ENCODE measurements around the gene CMTM2.

DNA sequence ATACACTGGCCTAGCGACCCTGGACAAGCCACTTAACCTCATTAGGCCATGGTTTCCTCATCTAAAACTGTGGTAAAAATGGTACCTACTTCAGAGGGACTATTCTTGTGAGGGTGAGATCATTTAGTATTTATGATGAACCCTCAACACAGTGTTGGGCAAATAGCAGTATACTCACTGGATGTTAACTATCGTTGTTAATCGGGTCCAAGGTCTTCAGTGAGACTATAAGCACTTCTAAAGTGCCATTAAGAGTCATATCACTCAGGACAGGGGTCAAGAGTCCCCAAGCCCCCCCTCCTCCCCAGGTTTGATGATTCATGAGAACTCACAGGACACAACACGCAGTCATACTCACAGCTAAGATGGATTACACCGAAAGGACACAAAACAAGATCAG lies 40.4 kb upstream of the CMTM2 start:
- no peak for TF ChIP-seq POLR2A (IDR thresholded peaks at IDR 0.05)
- TF ChIP-seq, protein P1, sequence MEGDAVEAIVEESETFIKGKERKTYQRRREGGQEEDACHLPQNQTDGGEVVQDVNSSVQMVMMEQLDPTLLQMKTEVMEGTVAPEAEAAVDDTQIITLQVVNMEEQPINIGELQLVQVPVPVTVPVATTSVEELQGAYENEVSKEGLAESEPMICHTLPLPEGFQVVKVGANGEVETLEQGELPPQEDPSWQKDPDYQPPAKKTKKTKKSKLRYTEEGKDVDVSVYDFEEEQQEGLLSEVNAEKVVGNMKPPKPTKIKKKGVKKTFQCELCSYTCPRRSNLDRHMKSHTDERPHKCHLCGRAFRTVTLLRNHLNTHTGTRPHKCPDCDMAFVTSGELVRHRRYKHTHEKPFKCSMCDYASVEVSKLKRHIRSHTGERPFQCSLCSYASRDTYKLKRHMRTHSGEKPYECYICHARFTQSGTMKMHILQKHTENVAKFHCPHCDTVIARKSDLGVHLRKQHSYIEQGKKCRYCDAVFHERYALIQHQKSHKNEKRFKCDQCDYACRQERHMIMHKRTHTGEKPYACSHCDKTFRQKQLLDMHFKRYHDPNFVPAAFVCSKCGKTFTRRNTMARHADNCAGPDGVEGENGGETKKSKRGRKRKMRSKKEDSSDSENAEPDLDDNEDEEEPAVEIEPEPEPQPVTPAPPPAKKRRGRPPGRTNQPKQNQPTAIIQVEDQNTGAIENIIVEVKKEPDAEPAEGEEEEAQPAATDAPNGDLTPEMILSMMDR (IDR thresholded peaks at IDR 0.05) = no peak
- no peak for TF ChIP-seq POLR2AphosphoS5 (IDR thresholded peaks at IDR 0.05)
- TF ChIP-seq EP300 (IDR thresholded peaks at IDR 0.05) = no peak
